ENCODE results near the gene OGDH. TPM values are rescaled to one million over a fixed set of nuclear protein-coding genes. Genes with fewer than 3 reads are reported as not detected.
A peak's percentile ranks its signal among the peaks of the same experiment; 100 is the strongest.

The OGDH gene
- polyA plus RNA-seq, 3 donors: 41.0 to 74.1 (median 49.9) TPM

- no peak overlapping the region for H2AFZ ChIP-seq (ENCODE audit: insufficient read depth, low read depth, low read length, poor library complexity, severe bottlenecking)
- peak overlapping the region; percentile 15 for H3K9ac ChIP-seq (ENCODE audit: insufficient read depth, low read length, poor library complexity, severe bottlenecking)
- H3K27ac Mint-ChIP-seq: peak overlapping the region; percentile 87 to 100 (median 100)
- H3K4me3 Mint-ChIP-seq: no peak overlapping the region
- peaks cover 98 to 99% of the 10 kb centered on the region in 2 donors for H3K4me1 ChIP-seq (ENCODE audit: control insufficient read depth in 1 of 2, insufficient read depth in 2 of 2, low read length in 2 of 2)
- H3K4me3 ChIP-seq (replicated peaks in 1 of 3; ENCODE audit: low read depth in 2 of 3, low read length in 3 of 3): no peak overlapping the region
- intact Hi-C loops (cut with micrococcal nuclease): loop anchor here (2.0 to 10.0 kb wide), 3 partner anchors 16 to 210 kb away; partner anchors contain the start of genes H2AZ2 (in 1 of the 2) and TMED4 (in 1 of the 2)
- H3K79me2 ChIP-seq (ENCODE audit: insufficient read depth, low read length): peaks cover 68% of the 10 kb centered on the region
- no peaks in the 10 kb centered on the region for H3K27me3 Mint-ChIP-seq (ENCODE audit: low read depth in 3 of 3)
- peaks cover 98% of the 10 kb centered on the region for H3K4me1 Mint-ChIP-seq
- no peaks in the 10 kb centered on the region for H3K36me3 ChIP-seq (replicated peaks in 1 of 2; ENCODE audit: control insufficient read depth in 1 of 2, insufficient read depth in 2 of 2, low read length in 2 of 2)
- no peak for TF ChIP-seq CTCF (IDR thresholded peaks at IDR 0.05)
- H3K27me3 ChIP-seq (ENCODE audit: control insufficient read depth in 2 of 2, insufficient read depth in 2 of 2, low read length in 2 of 2): no peaks in the 10 kb centered on the region
- H3K9me3 ChIP-seq (replicated peaks in 1 of 2; ENCODE audit: control insufficient read depth in 1 of 2, insufficient read depth in 1 of 2, low read length in 2 of 2): no peaks in the 10 kb centered on the region
- H3K4me2 ChIP-seq (replicated peaks; ENCODE audit: extremely low read depth, low read length, poor library complexity, severe bottlenecking): no peak overlapping the region
- H3K9me3 Mint-ChIP-seq: no peaks in the 10 kb centered on the region
- 71% methylated on average over 4 of the region's 5 CpGs for WGBS (ENCODE audit: insufficient coverage)
- no peak for DNase-seq
- H3K27ac ChIP-seq (ENCODE audit: low read depth in 1 of 2, low read length in 2 of 2): peak overlapping the region; percentile 47 to 100
- H3K36me3 Mint-ChIP-seq: peaks cover 25 to 55% of the 10 kb centered on the region in 2 donors
- H4K20me1 ChIP-seq (ENCODE audit: insufficient read depth, low read length): no peaks in the 10 kb centered on the region
Observed at GRCh38 chr7:44634187-44634838, 27.9 kb downstream of the OGDH start.

- no peak overlapping the region for H2AFZ ChIP-seq (ENCODE audit: insufficient read depth, low read depth, low read length, poor library complexity, severe bottlenecking)
- no peak overlapping the region for H3K4me3 ChIP-seq (replicated peaks in 1 of 3; ENCODE audit: low read depth in 2 of 3, low read length in 3 of 3)
- TF ChIP-seq CTCF (IDR thresholded peaks at IDR 0.05): no peak
- Mint-ChIP-seq H3K36me3 (peaks cover 22 to 51% of the 10 kb centered on the region in 2 donors), H3K4me3 (no peak overlapping the region), H3K27ac (peak overlapping the region; percentile 87 to 100 (median 100)), H3K9me3 (no peaks in the 10 kb centered on the region), H3K4me1 (peaks cover 98% of the 10 kb centered on the region), H3K27me3 (ENCODE audit: low read depth in 3 of 3) (no peaks in the 10 kb centered on the region)
- H3K9ac ChIP-seq (ENCODE audit: insufficient read depth, low read length, poor library complexity, severe bottlenecking): no peak overlapping the region
- H3K4me1 ChIP-seq (ENCODE audit: control insufficient read depth in 1 of 2, insufficient read depth in 2 of 2, low read length in 2 of 2): peaks cover 98 to 99% of the 10 kb centered on the region in 2 donors
- no peaks in the 10 kb centered on the region for H4K20me1 ChIP-seq (ENCODE audit: insufficient read depth, low read length)
- peak overlapping the region; percentile 47 to 100 for H3K27ac ChIP-seq (ENCODE audit: low read depth in 1 of 2, low read length in 2 of 2)
- H3K27me3 ChIP-seq (ENCODE audit: control insufficient read depth in 2 of 2, insufficient read depth in 2 of 2, low read length in 2 of 2): no peaks in the 10 kb centered on the region
- H3K79me2 ChIP-seq (ENCODE audit: insufficient read depth, low read length): peaks cover 74% of the 10 kb centered on the region
- 77% methylated on average over 7 of the region's 14 CpGs for WGBS (ENCODE audit: insufficient coverage)
- intact Hi-C loops (cut with micrococcal nuclease): loop anchor here (2.0 to 10.0 kb wide), 3 partner anchors 16 to 210 kb away; partner anchors contain the start of genes H2AZ2 (in 1 of the 2) and TMED4 (in 1 of the 2)
- H3K4me2 ChIP-seq (replicated peaks; ENCODE audit: extremely low read depth, low read length, poor library complexity, severe bottlenecking): no peak overlapping the region
- DNase-seq: no peak
- no peaks in the 10 kb centered on the region for H3K9me3 ChIP-seq (replicated peaks in 1 of 2; ENCODE audit: control insufficient read depth in 1 of 2, insufficient read depth in 1 of 2, low read length in 2 of 2)
- no peaks in the 10 kb centered on the region for H3K36me3 ChIP-seq (replicated peaks in 1 of 2; ENCODE audit: control insufficient read depth in 1 of 2, insufficient read depth in 2 of 2, low read length in 2 of 2)
Observed at GRCh38 chr7:44634839-44635591, 28.6 kb downstream of the OGDH start.

Data from CD14-positive monocyte (primary cell).